HEK293 (cell line): ENCODE data around the gene TM2D3.

Source experiments
- ATF2 ChIP-seq: fragments of 450-650 bp; formaldehyde crosslinking; IDR thresholded peaks from 2 replicates; pipeline ENCODE4 v1.5.1; 2016; ENCODE audit warnings: missing biosample characterization, missing genetic modification characterization, low read depth
- CTCF ChIP-seq: fragments of 450-650 bp; formaldehyde crosslinking; IDR thresholded peaks from 2 replicates; pipeline ENCODE4 v1.5.1; 2016; ENCODE audit warnings: missing biosample characterization, missing genetic modification characterization
- PRDM10 ChIP-seq: fragments of 450-650 bp; formaldehyde crosslinking; IDR thresholded peaks from 2 replicates; pipeline ENCODE4 v1.5.1; 2016; ENCODE audit warnings: missing biosample characterization, missing genetic modification characterization
- PRDM4 ChIP-seq: fragments of 450-650 bp; formaldehyde crosslinking; IDR thresholded peaks from 2 replicates; pipeline ENCODE4 v1.5.1; 2017; ENCODE audit warnings: missing biosample characterization, missing genetic modification characterization
- REST ChIP-seq: fragments of 450-650 bp; formaldehyde crosslinking; IDR thresholded peaks from 2 replicates; pipeline ENCODE4 v1.5.1; 2016; ENCODE audit warnings: missing biosample characterization, missing genetic modification characterization
- SP3 ChIP-seq: fragments of 450-650 bp; formaldehyde crosslinking; IDR thresholded peaks from 2 replicates; pipeline ENCODE4 v1.5.1; 2016; ENCODE audit warnings: missing biosample characterization, missing genetic modification characterization
- ZBTB7A ChIP-seq: fragments of 450-650 bp; formaldehyde crosslinking; IDR thresholded peaks from 2 replicates; pipeline ENCODE4 v1.5.1; 2016; ENCODE audit warnings: low read depth, missing biosample characterization, missing genetic modification characterization
- ZNF274 ChIP-seq, 2 experiments: fragments of 200-500 bp in 1 of 2; fragments of 450-650 bp in 1 of 2; sonication (Bioruptor generic) in 1 of 2; formaldehyde crosslinking in 1 of 2; IDR thresholded peaks; 2 replicates each; pipeline versions ENCODE4 v1.5.1 to v1.6.1; 2014 to 2016; ENCODE audit warnings: borderline replicate concordance in 1 of 2, inconsistent platforms in 1 of 2, low read length in 1 of 2, missing biosample characterization in 1 of 2, missing genetic modification characterization in 1 of 2
- ZNF350 ChIP-seq: fragments of 450-650 bp; formaldehyde crosslinking; IDR thresholded peaks from 2 replicates; pipeline ENCODE4 v1.5.0; 2017; ENCODE audit warnings: missing biosample characterization, mild to moderate bottlenecking, missing genetic modification characterization
- ZNF670 ChIP-seq: fragments of 450-650 bp; formaldehyde crosslinking; IDR thresholded peaks from 2 replicates; pipeline ENCODE4 v1.5.1; 2016; ENCODE audit warnings: missing biosample characterization, missing genetic modification characterization, low read depth
- ZNF768 ChIP-seq: fragments of 450-650 bp; formaldehyde crosslinking; IDR thresholded peaks from 2 replicates; pipeline ENCODE4 v1.5.1; 2018; ENCODE audit warnings: missing biosample characterization, mild to moderate bottlenecking, missing genetic modification characterization
- ZNF830 ChIP-seq: fragments of 450-650 bp; IDR thresholded peaks from 2 replicates; pipeline ENCODE4 v1.5.0; 2018; ENCODE audit warnings: missing biosample characterization, missing genetic modification characterization, low read depth, mild to moderate bottlenecking, moderate library complexity

GRCh38 chr15:101660005-101660404 lies 7.8 kb upstream of the TM2D3 start:
- TF ChIP-seq ZNF768 (tag by site-specific recombination) (no peak), CTCF (tag by site-specific recombination) (no peak), REST (tag by site-specific recombination) (no peak), ZNF830 (no peak), SP3 (tag by site-specific recombination) (no peak), ATF2 (tag by site-specific recombination) (no peak), PRDM10 (tag by site-specific recombination) (no peak), ZBTB7A (tag by site-specific recombination) (no peak), ZNF274 (IDR thresholded peaks at IDR 0.05; ENCODE audit: low read length) (no peak), ZNF274 (tag by site-specific recombination; IDR thresholded peaks at IDR 0.05; ENCODE audit: borderline replicate concordance) (no peak), ZNF670 (tag by site-specific recombination) (no peak), ZNF350 (tag by site-specific recombination) (no peak), PRDM4 (tag by site-specific recombination) (no peak)
